ENCODE data around the gene FTSJ1. TPM values are rescaled to one million over a fixed set of nuclear protein-coding genes. Genes with fewer than 3 reads are reported as not detected.

The FTSJ1 gene
- total and polyA plus RNA-seq, 4 donors: 18.2 to 48.3 (median 44.8) TPM

GRCh38 chrX:48480583-48480982, 4.6 kb downstream of the FTSJ1 start:
- peaks cover 0 to 9% (median 2%) of the 10 kb centered on the region in 4 donors for H3K9me3 ChIP-seq (ENCODE audit: control insufficient read depth in 4 of 4, insufficient read depth in 3 of 4, low read length in 3 of 4)
- no peak overlapping the region for H3K27ac ChIP-seq (ENCODE audit: low read depth in 1 of 2, low read length in 1 of 2)
- H3K27me3 ChIP-seq (ENCODE audit: control insufficient read depth in 3 of 3, insufficient read depth in 3 of 3, low read length in 2 of 3): no peaks in the 10 kb centered on the region
- H3K36me3 ChIP-seq (ENCODE audit: control insufficient read depth in 4 of 4, insufficient read depth in 4 of 4, low read length in 4 of 4): peaks cover 3 to 21% (median 9%) of the 10 kb centered on the region in 4 donors
- no peak overlapping the region for H3K4me3 ChIP-seq
- ATAC-seq (ENCODE audit: insufficient read depth, low FRiP score) (no peak), DNase-seq (no peak)
- TF ChIP-seq CTCF (IDR thresholded peaks at IDR 0.05; ENCODE audit: control extremely low read depth, extremely low read depth): no peak
- H3K4me1 ChIP-seq (ENCODE audit: control insufficient read depth in 5 of 5, insufficient read depth in 5 of 5, low read length in 5 of 5): peaks cover 0 to 5% (median 0%) of the 10 kb centered on the region in 5 donors
- H3K9ac ChIP-seq (ENCODE audit: insufficient read depth in 1 of 2, low read length in 2 of 2): no peak overlapping the region
- WGBS, 2 donors: 88 to 96% methylated on average over 3 of the region's 3 CpGs

GRCh38 chrX:48482526-48482925, 6.5 kb downstream of the FTSJ1 start:
- Histone ChIP-seq H3K36me3 (ENCODE audit: control insufficient read depth in 4 of 4, insufficient read depth in 4 of 4, low read length in 4 of 4) (peaks cover 3 to 21% (median 9%) of the 10 kb centered on the region in 4 donors), H3K9ac (ENCODE audit: insufficient read depth in 1 of 2, low read length in 2 of 2) (no peak overlapping the region), H3K4me3 (no peak overlapping the region), H3K27me3 (ENCODE audit: control insufficient read depth in 3 of 3, insufficient read depth in 3 of 3, low read length in 2 of 3) (no peaks in the 10 kb centered on the region), H3K27ac (ENCODE audit: low read depth in 1 of 2, low read length in 1 of 2) (no peak overlapping the region), H3K4me1 (ENCODE audit: control insufficient read depth in 5 of 5, insufficient read depth in 5 of 5, low read length in 5 of 5) (no peaks in the 10 kb centered on the region), H3K9me3 (ENCODE audit: control insufficient read depth in 4 of 4, insufficient read depth in 3 of 4, low read length in 3 of 4) (peaks cover 0 to 3% (median under 1%) of the 10 kb centered on the region in 4 donors)
- WGBS, 2 donors: 75 to 88% methylated on average over 7 of the region's 7 CpGs
- DNase-seq (no peak), ATAC-seq (ENCODE audit: insufficient read depth, low FRiP score) (no peak)
- no peak for TF ChIP-seq CTCF (IDR thresholded peaks at IDR 0.05; ENCODE audit: control extremely low read depth, extremely low read depth)

- TF ChIP-seq CTCF (IDR thresholded peaks at IDR 0.05; ENCODE audit: control extremely low read depth, extremely low read depth): no peak
- Histone ChIP-seq H3K4me3 (no peak overlapping the region), H3K36me3 (ENCODE audit: control insufficient read depth in 4 of 4, insufficient read depth in 4 of 4, low read length in 4 of 4) (peaks cover 2 to 8% (median 5%) of the 10 kb centered on the region in 4 donors), H3K4me1 (ENCODE audit: control insufficient read depth in 5 of 5, insufficient read depth in 5 of 5, low read length in 5 of 5) (no peaks in the 10 kb centered on the region), H3K27ac (ENCODE audit: low read depth in 1 of 2, low read length in 1 of 2) (no peak overlapping the region), H3K9ac (ENCODE audit: insufficient read depth in 1 of 2, low read length in 2 of 2) (no peak overlapping the region), H3K9me3 (ENCODE audit: control insufficient read depth in 4 of 4, insufficient read depth in 3 of 4, low read length in 3 of 4) (peaks cover 0 to 10% (median 0%) of the 10 kb centered on the region in 4 donors), H3K27me3 (ENCODE audit: control insufficient read depth in 3 of 3, insufficient read depth in 3 of 3, low read length in 2 of 3) (no peaks in the 10 kb centered on the region)
- WGBS, 2 donors: 71 to 74% methylated on average over 10 of the region's 10 CpGs
- ATAC-seq (ENCODE audit: insufficient read depth, low FRiP score) (peak; percentile 31), DNase-seq (no peak)
These were observed 11.4 kb downstream of the FTSJ1 start for GRCh38 chrX:48487362-48487798.

GRCh38 chrX:48488034-48488433, 12.0 kb downstream of the FTSJ1 start:
- peaks cover 0 to 8% (median 4%) of the 10 kb centered on the region in 4 donors for H3K36me3 ChIP-seq (ENCODE audit: control insufficient read depth in 4 of 4, insufficient read depth in 4 of 4, low read length in 4 of 4)
- DNase-seq (no peak), ATAC-seq (ENCODE audit: insufficient read depth, low FRiP score) (peak; percentile 9)
- no peaks in the 10 kb centered on the region for H3K4me1 ChIP-seq (ENCODE audit: control insufficient read depth in 5 of 5, insufficient read depth in 5 of 5, low read length in 5 of 5)
- H3K4me3 ChIP-seq: no peak overlapping the region
- no peak for TF ChIP-seq CTCF (IDR thresholded peaks at IDR 0.05; ENCODE audit: control extremely low read depth, extremely low read depth)
- no peak overlapping the region for H3K27ac ChIP-seq (ENCODE audit: low read depth in 1 of 2, low read length in 1 of 2)
- H3K27me3 ChIP-seq (ENCODE audit: control insufficient read depth in 3 of 3, insufficient read depth in 3 of 3, low read length in 2 of 3): no peaks in the 10 kb centered on the region
- 82% methylated on average over 3 of the region's 3 CpGs for whole genome bisulfite sequencing, 2 donors
- peaks cover 0 to 8% (median 0%) of the 10 kb centered on the region in 4 donors for H3K9me3 ChIP-seq (ENCODE audit: control insufficient read depth in 4 of 4, insufficient read depth in 3 of 4, low read length in 3 of 4)
- no peak overlapping the region for H3K9ac ChIP-seq (ENCODE audit: insufficient read depth in 1 of 2, low read length in 2 of 2)
